Endothelial cell of umbilical vein (primary cell): ENCODE data around the gene ABCA7. TPM values are rescaled to one million over a fixed set of nuclear protein-coding genes. Genes with fewer than 3 reads are reported as not detected.

ENCODE experiments used
- BruUV-seq: library from RNA; stranded (reverse); fragments of 400-500 nt; replicated peaks from 2 replicates; lab custom pipeline; 2021; lab: Mats Ljungman, UMichigan
- CTCF ChIA-PET: fragments of 300-600, 350-600 bp; sonication (Branson Sonifier 250); formaldehyde crosslinking; loops from one replicate; lab custom pipeline; 2021; ENCODE audit warnings: antibody characterized with exemption, inconsistent platforms; lab: Charles Lee
- POLR2A ChIA-PET: fragments of 300-600, 350-600 bp; sonication (Branson Sonifier 250); formaldehyde crosslinking; loops from one replicate; lab custom pipeline; 2021; ENCODE audit warnings: antibody characterized with exemption, inconsistent platforms; lab: Charles Lee
- DNase-seq: peaks from one replicate; pipeline ENCODE4 v3.0.0-alpha.2; 2011; ENCODE audit warnings: low read depth, low spot score
- FAIRE-seq: peaks from 2 replicates; lab custom pipeline; 2011; peaks lifted over from hg19 to GRCh38; lab: Jason Lieb, UNC
- H2AFZ ChIP-seq: 2 replicates; pipeline ENCODE4 v1.6.0; 2012; ENCODE audit warnings: low read depth, low read length, control low read depth, inconsistent platforms
- H3K27ac ChIP-seq: 2 replicates; pipeline ENCODE4 v1.5.1; 2011; ENCODE audit warnings: low read depth, mild to moderate bottlenecking, control low read depth, low read length, moderate library complexity; ENCODE audit not compliant: insufficient read depth
- H3K27me3 ChIP-seq, 2 experiments: 2 replicates each; pipeline versions ENCODE4 v1.6.0 to v1.6.1; 2011; ENCODE audit warnings: low read length in 2 of 2, mixed read lengths in 1 of 2; ENCODE audit not compliant: control insufficient read depth in 2 of 2, insufficient read depth in 2 of 2
- H3K36me3 ChIP-seq, 2 experiments: 2 replicates in 1 of 2; 3 replicates in 1 of 2; pipeline ENCODE4 v1.5.1; 2011; ENCODE audit warnings: low read length in 2 of 2, mild to moderate bottlenecking in 1 of 2, moderate library complexity in 1 of 2; ENCODE audit not compliant: control insufficient read depth in 2 of 2, insufficient read depth in 2 of 2; ENCODE audit errors: extremely low read depth in 1 of 2
- H3K4me1 ChIP-seq: 3 replicates; pipeline ENCODE4 v1.5.1; 2011; ENCODE audit warnings: mild to moderate bottlenecking, low read length; ENCODE audit not compliant: control insufficient read depth, insufficient read depth; ENCODE audit errors: extremely low read depth
- H3K4me2 ChIP-seq: 2 replicates; pipeline ENCODE4 v1.6.1; 2011; ENCODE audit warnings: low read length, control low read depth, mixed read lengths; ENCODE audit not compliant: insufficient read depth
- H3K4me3 ChIP-seq, 3 experiments: fragments of 200-600 bp in 1 of 3; sonication (generic), shearing (Covaris generic) in 1 of 3; replicated peaks in 1 of 3; 2 replicates each; pipeline ENCODE4 v1.5.1; 2011 to 2016; ENCODE audit warnings: control low read depth in 3 of 3, low read length in 3 of 3, mild to moderate bottlenecking in 2 of 3, inconsistent platforms in 1 of 3, low read depth in 1 of 3, moderate library complexity in 1 of 3; ENCODE audit not compliant: insufficient read depth in 1 of 3
- H3K79me2 ChIP-seq: 2 replicates; pipeline ENCODE4 v1.6.0; 2012; ENCODE audit warnings: low read length, inconsistent platforms; ENCODE audit not compliant: control insufficient read depth, insufficient read depth
- H3K9ac ChIP-seq: replicated peaks from 2 replicates; pipeline ENCODE3; 2011; ENCODE audit warnings: low read length, control low read depth; ENCODE audit not compliant: insufficient read depth; ENCODE audit errors: extremely low read depth
- H3K9me1 ChIP-seq: replicated peaks from 3 replicates; pipeline ENCODE4 v1.6.0; 2011; ENCODE audit warnings: mild to moderate bottlenecking, low read length; ENCODE audit not compliant: control insufficient read depth, insufficient read depth; ENCODE audit errors: extremely low read depth
- H3K9me3 ChIP-seq: replicated peaks from 2 replicates; pipeline ENCODE4 v1.5.1; 2012; ENCODE audit warnings: low read length, inconsistent platforms; ENCODE audit not compliant: control insufficient read depth, insufficient read depth
- H4K20me1 ChIP-seq: replicated peaks from 2 replicates; pipeline ENCODE3; 2011; ENCODE audit warnings: mild to moderate bottlenecking, low read length; ENCODE audit not compliant: control insufficient read depth, insufficient read depth; ENCODE audit errors: extremely low read depth
- EZH2 ChIP-seq: IDR thresholded peaks from 2 replicates; pipeline ENCODE4 v1.6.1; 2012; ENCODE audit warnings: borderline replicate concordance, low read depth, mild to moderate bottlenecking, moderate library complexity, low read length, inconsistent platforms; ENCODE audit not compliant: severe bottlenecking
- FOS ChIP-seq: IDR thresholded peaks from 2 replicates; pipeline ENCODE4 v1.6.1; 2011; ENCODE audit warnings: mild to moderate bottlenecking, low read length, moderate library complexity, borderline replicate concordance; ENCODE audit not compliant: insufficient read depth
- GATA2 ChIP-seq: IDR thresholded peaks from 2 replicates; pipeline ENCODE4 v1.7.0; 2011; ENCODE audit warnings: low read depth, mild to moderate bottlenecking, moderate library complexity, mixed read lengths, low read length; ENCODE audit not compliant: insufficient read length, insufficient read depth
- JUN ChIP-seq: IDR thresholded peaks from 2 replicates; pipeline ENCODE4 v1.6.1; 2011; ENCODE audit warnings: borderline replicate concordance, low read depth; ENCODE audit not compliant: insufficient read length, insufficient read depth
- MYC ChIP-seq: IDR thresholded peaks from one replicate; pipeline ENCODE4 v1.6.1; 2011; ENCODE audit warnings: mild to moderate bottlenecking, low read depth, low read length
- POLR2A ChIP-seq: IDR thresholded peaks from 2 replicates; pipeline ENCODE4 v1.6.1; 2012; ENCODE audit warnings: low read depth, mild to moderate bottlenecking, control low read depth, low read length
- POLR2AphosphoS5 ChIP-seq: IDR thresholded peaks from 2 replicates; pipeline ENCODE4 v1.6.1; 2012; ENCODE audit warnings: low read depth, mild to moderate bottlenecking, control low read depth, low read length, moderate library complexity; ENCODE audit not compliant: insufficient read depth
- dilution Hi-C: fragments of 300-500 bp; cut with MboI; formaldehyde crosslinking; loops from one replicate; pipeline ENCODE4 v1.15.0; 2019; ENCODE audit warnings: low sequenced_read_pairs; ENCODE audit not compliant: extremely low pct_ligation_motif_present
- intact Hi-C: fragments of 100-400 bp; cut with micrococcal nuclease; formaldehyde crosslinking; loops from one replicate; pipeline ENCODE4 v1.10.0; 2022
- polyA plus RNA-seq, 4 experiments: library from polyadenylated mRNA; depleted of rRNA in 3 of 4; stranded (reverse) in 3 of 4; unstranded in 1 of 4; fragments of >200 nt; gene quantifications; 2 replicates each; pipeline versions ENCODE4 v1.2.1 to v1.2.3, GENCODE V29; 2011 to 2012; ENCODE audit warnings: missing spikeins in 1 of 4
- total RNA-seq: library from RNA; stranded (reverse); gene quantifications from 2 replicates; pipeline ENCODE4 v1.2.3, GENCODE V29; 2021
- TF ChIP-seq, protein P1 (sequence below): IDR thresholded peaks from 2 replicates; pipeline ENCODE4 v1.6.1; 2011; ENCODE audit not compliant: insufficient read depth, insufficient read length
- TF ChIP-seq, protein P2 (sequence below), 2 donors: IDR thresholded peaks; 1 replicate in 1 of 2; 2 replicates in 1 of 2; pipeline ENCODE4 v1.5.1; 2011; ENCODE audit warnings: low read length in 2 of 2, mild to moderate bottlenecking in 2 of 2, moderate library complexity in 2 of 2, control low read depth in 1 of 2, inconsistent platforms in 1 of 2, low read depth in 1 of 2; ENCODE audit not compliant: insufficient read depth in 1 of 2; ENCODE audit errors: extremely low read depth in 1 of 2

Gene ABCA7
- total and polyA plus RNA-seq, 2 donors (not counting 3 experiments of a cell fraction or from before 2014, with no cell fraction given) = 5.7 to 9.8 TPM

DNA sequence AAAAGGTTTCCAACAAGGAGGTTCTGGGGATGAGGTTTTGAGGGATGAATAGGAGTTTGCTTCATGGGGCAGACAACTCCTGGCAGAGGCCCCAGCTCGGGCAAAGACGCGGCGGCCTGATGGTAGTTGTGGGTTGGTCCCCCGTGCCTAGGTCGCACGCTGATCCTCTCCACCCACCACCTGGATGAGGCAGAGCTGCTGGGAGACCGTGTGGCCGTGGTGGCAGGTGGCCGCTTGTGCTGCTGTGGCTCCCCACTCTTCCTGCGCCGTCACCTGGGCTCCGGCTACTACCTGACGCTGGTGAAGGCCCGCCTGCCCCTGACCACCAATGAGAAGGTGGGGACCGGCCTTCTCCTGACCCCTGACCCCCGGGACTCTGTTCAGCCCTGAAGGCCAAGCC is 11.9 kb downstream of the ABCA7 start:
- Histone ChIP-seq H3K4me2 (no peak overlapping the region), H3K4me1 (no peaks in the 10 kb centered on the region), H3K79me2 (no peaks in the 10 kb centered on the region), H3K4me3 (no peak overlapping the region), H2AFZ (no peak overlapping the region), H3K27ac (no peak overlapping the region), H3K9me1 (no peaks in the 10 kb centered on the region), H3K9ac (no peak overlapping the region), H3K9me3 (no peaks in the 10 kb centered on the region), H4K20me1 (no peaks in the 10 kb centered on the region), H3K36me3 (no peaks in the 10 kb centered on the region), H3K27me3 (no peaks in the 10 kb centered on the region)
- dilution Hi-C loops (no loop called here), intact Hi-C loops (no loop called here)
- ChIA-PET CTCF (no interaction called here), POLR2A (no interaction called here)
- DNase-seq (no peak), FAIRE-seq (no peak)
- TF ChIP-seq FOS (no peak), POLR2A (no peak), GATA2 (no peak), POLR2AphosphoS5 (no peak), MYC (no peak)
- TF ChIP-seq, protein P1, sequence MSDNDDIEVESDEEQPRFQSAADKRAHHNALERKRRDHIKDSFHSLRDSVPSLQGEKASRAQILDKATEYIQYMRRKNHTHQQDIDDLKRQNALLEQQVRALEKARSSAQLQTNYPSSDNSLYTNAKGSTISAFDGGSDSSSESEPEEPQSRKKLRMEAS = no peak
- no TSS peak for BruUV-seq

DNA sequence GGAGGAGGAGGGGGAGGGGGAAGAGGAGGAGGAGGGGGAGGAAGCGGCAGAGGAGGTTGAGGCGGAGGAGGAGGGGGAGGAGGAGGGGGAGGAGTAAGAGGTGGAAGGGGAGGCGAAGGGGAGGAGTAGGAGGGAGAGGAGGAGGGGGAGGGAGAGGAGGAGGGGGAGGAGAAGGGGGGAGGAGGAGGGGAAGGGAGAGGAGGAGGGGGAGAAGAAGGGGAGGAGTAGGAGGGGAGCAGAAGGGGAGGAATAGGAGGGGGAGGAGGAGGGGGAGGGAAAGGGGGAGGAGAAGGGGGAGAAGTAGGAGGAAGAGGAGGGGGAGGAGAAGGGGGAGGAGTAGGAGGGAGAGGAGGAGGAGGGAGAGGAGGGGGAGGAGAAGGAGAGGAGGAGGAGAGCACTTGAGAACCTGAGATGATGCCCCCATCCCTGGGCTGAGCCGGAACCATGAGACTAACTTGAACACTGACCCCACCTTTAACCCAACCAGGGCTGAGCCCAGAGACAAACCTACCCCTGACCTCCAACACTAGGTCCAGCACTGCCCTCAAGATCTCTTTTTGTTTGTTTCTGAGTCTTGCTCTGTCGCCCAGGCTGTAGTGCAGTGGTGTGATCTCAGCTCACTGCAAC is 12.6 kb downstream of the ABCA7 start:
- Histone ChIP-seq H4K20me1 (no peaks in the 10 kb centered on the region), H3K9me1 (no peaks in the 10 kb centered on the region), H3K27me3 (no peaks in the 10 kb centered on the region), H3K4me3 (no peak overlapping the region), H3K9ac (no peak overlapping the region), H3K9me3 (no peaks in the 10 kb centered on the region), H3K36me3 (no peaks in the 10 kb centered on the region), H3K4me2 (no peak overlapping the region), H3K79me2 (no peaks in the 10 kb centered on the region), H2AFZ (no peak overlapping the region), H3K27ac (no peak overlapping the region), H3K4me1 (no peaks in the 10 kb centered on the region)
- FAIRE-seq (no peak), DNase-seq (no peak)
- dilution Hi-C loops = no loop called here
- no peak for TF ChIP-seq GATA2
- TF ChIP-seq MYC = no peak
- TF ChIP-seq JUN = no peak
- no peak for TF ChIP-seq POLR2AphosphoS5
- no peak for TF ChIP-seq POLR2A
- TF ChIP-seq, protein P1 = no peak
- TF ChIP-seq, protein P2, sequence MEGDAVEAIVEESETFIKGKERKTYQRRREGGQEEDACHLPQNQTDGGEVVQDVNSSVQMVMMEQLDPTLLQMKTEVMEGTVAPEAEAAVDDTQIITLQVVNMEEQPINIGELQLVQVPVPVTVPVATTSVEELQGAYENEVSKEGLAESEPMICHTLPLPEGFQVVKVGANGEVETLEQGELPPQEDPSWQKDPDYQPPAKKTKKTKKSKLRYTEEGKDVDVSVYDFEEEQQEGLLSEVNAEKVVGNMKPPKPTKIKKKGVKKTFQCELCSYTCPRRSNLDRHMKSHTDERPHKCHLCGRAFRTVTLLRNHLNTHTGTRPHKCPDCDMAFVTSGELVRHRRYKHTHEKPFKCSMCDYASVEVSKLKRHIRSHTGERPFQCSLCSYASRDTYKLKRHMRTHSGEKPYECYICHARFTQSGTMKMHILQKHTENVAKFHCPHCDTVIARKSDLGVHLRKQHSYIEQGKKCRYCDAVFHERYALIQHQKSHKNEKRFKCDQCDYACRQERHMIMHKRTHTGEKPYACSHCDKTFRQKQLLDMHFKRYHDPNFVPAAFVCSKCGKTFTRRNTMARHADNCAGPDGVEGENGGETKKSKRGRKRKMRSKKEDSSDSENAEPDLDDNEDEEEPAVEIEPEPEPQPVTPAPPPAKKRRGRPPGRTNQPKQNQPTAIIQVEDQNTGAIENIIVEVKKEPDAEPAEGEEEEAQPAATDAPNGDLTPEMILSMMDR (IDR thresholded peaks at IDR 0.05; ENCODE audit: extremely low read depth in 1 of 2, insufficient read depth in 1 of 2, low read depth in 1 of 2, low read length in 2 of 2) = no peak
- TF ChIP-seq EZH2 = no peak
- no peak for TF ChIP-seq FOS
- ChIA-PET CTCF (interaction anchor here (0.9 kb wide), 1 partner anchor 12 kb away, joined by 4 read pairs; no protein-coding TSS in a partner anchor), POLR2A (no interaction called here)
- BruUV-seq = no TSS peak
- intact Hi-C loops = no loop called here
